Activated CD4-positive, alpha-beta T cell treated with anti-CD3 and anti-CD28 coated beads, Interleukin-2, amount 50 U/mL, for 24 hours (primary cell): ENCODE measurements around the gene TSSK1B.
"Not testable (repeated sequence)": the region's sequence is repeated elsewhere in the genome, so short reads cannot be mapped to it uniquely, and the experiment has no call there.

ENCODE experiments used
- DNase-seq, 2 donors: peaks; one replicate each; pipeline ENCODE4 v3.0.0-alpha.2; 2020; ENCODE audit warnings: low read depth in 1 of 2, low spot score in 1 of 2

Gene TSSK1B

GRCh38 chr5:113434889-113435288 is at the start of gene TSSK1B:
TSS of gene TSSK1B (minus strand) at chr5:113434989. CDS start at chr5:113434839, 150 bp downstream.
- no peak for DNase-seq

- no peak for DNase-seq
Measured at GRCh38 chr5:113480243-113480642, 45.5 kb upstream of the TSSK1B start.

GRCh38 chr5:113478691-113479090 is 43.9 kb upstream of the TSSK1B start:
- no peak for DNase-seq

- no peak for DNase-seq
Measured at GRCh38 chr5:113474100-113474728, 39.4 kb upstream of the TSSK1B start.

- no peak for DNase-seq
Measured at GRCh38 chr5:113463032-113463431, 28.2 kb upstream of the TSSK1B start.

- DNase-seq: not testable (repeated sequence)
Measured at GRCh38 chr5:113457106-113457505, 22.3 kb upstream of the TSSK1B start.

GRCh38 chr5:113452941-113453340 is 18.2 kb upstream of the TSSK1B start:
- no peak for DNase-seq

- no peak for DNase-seq
Measured at GRCh38 chr5:113451797-113452196, 17.0 kb upstream of the TSSK1B start.

GRCh38 chr5:113450929-113451328 is 16.1 kb upstream of the TSSK1B start:
- DNase-seq: no peak

- no peak for DNase-seq
Measured at GRCh38 chr5:113450462-113450861, 15.7 kb upstream of the TSSK1B start.

GRCh38 chr5:113448252-113448651 is 13.5 kb upstream of the TSSK1B start:
- DNase-seq: no peak

GRCh38 chr5:113447498-113448050 is 12.8 kb upstream of the TSSK1B start:
- no peak for DNase-seq

- no peak for DNase-seq
Measured at GRCh38 chr5:113446358-113446927, 11.7 kb upstream of the TSSK1B start.

GRCh38 chr5:113437111-113437510 is 2.3 kb upstream of the TSSK1B start:
- DNase-seq: no peak

GRCh38 chr5:113435575-113435974 is 786 bp upstream of the TSSK1B start:
- no peak for DNase-seq

- DNase-seq: no peak
Measured at GRCh38 chr5:113433862-113434612, 752 bp downstream of the TSSK1B start.

GRCh38 chr5:113433071-113433470 is 1.7 kb downstream of the TSSK1B start:
- no peak for DNase-seq

- no peak for DNase-seq
Measured at GRCh38 chr5:113427871-113428574, 6.8 kb downstream of the TSSK1B start.

- DNase-seq: no peak
Measured at GRCh38 chr5:113425909-113426308, 8.9 kb downstream of the TSSK1B start.

GRCh38 chr5:113421693-113422092 is 13.1 kb downstream of the TSSK1B start:
- no peak for DNase-seq

GRCh38 chr5:113405530-113405929 is 29.3 kb downstream of the TSSK1B start:
- no peak for DNase-seq
